GM19351 (cell line): ENCODE data around the gene TNNI3.
"Not testable (repeated sequence)": the region's sequence is repeated elsewhere in the genome, so short reads cannot be mapped to it uniquely, and the experiment has no call there.

Source experiments
- ATAC-seq: cut with Tn5 transposase; IDR thresholded peaks from one replicate; pipeline ENCODE4 v1.9.1; 2021; ENCODE audit warnings: mild to moderate bottlenecking, moderate library complexity; ENCODE audit not compliant: unreplicated experiment

The TNNI3 gene

DNA sequence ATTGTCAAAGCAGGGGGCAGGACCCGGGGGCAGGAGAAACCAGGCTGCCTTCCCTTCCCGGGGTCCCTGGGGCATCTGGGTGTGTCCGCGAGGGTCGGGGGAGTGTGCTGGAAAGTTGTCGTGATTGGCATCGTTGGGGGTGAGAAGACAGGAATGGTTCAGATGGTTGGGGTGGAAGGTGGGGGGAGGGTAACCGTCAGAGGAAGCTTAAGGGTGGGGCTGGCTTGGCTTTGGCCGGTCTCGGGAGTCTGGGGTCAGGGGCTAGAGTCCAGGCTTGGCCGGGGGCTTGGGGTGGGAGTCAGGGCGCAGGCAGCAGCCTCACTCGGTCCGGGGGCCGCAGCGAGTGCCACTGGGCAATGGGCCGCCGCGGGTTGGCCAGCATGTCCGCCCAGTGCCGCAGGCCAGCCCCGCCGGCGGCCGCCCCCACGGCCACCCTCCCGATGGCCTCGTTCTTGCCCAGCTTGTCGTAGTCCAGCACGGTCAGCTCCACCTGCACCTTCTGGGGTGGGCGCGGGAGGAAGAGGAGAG lies 15.7 kb upstream of the TNNI3 start:
- no peak for ATAC-seq

GRCh38 chr19:55172741-55173140 lies 15.2 kb upstream of the TNNI3 start:
- ATAC-seq: no peak

- not testable (repeated sequence) for ATAC-seq
Observed at GRCh38 chr19:55172318-55172717, 14.8 kb upstream of the TNNI3 start.

DNA sequence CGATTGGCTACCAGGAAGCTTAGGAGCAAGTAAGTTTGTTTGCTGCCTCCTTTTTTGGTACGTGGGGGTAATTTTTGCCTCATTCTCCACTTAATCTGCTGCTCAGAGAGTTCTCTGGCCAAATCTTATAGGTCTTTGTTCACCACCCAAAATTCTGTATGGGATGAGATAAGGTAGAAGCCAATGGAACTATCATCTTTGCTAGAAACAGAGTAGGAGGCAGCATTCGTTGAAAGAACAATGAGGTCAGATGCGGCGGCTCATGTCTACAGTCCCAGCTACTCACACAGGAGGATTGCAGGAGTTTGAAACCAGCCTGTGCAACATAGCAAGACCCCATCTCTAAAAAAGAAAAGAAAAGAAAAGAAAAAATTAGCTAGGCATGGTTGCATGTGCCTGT lies 13.9 kb upstream of the TNNI3 start:
- ATAC-seq: no peak

DNA sequence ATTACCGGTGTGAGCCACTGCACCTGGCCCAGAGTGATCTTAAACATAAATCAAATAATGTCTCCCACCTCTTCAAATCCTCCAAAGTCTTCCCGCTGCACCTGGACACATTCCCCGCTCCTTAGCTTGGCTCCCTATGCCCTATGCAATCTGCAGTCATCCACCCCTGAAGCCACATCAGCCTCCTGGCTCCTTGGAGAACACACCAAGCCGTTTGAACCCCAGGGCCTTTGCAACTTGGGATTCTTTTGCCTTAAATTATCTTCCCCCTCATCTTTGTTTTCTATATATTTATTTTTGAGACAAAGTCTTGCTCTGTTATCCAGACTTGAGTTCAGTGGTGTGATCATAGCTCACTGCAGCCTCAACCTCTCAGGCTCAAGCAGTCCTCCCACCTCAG lies 11.6 kb upstream of the TNNI3 start:
- ATAC-seq: no peak

DNA sequence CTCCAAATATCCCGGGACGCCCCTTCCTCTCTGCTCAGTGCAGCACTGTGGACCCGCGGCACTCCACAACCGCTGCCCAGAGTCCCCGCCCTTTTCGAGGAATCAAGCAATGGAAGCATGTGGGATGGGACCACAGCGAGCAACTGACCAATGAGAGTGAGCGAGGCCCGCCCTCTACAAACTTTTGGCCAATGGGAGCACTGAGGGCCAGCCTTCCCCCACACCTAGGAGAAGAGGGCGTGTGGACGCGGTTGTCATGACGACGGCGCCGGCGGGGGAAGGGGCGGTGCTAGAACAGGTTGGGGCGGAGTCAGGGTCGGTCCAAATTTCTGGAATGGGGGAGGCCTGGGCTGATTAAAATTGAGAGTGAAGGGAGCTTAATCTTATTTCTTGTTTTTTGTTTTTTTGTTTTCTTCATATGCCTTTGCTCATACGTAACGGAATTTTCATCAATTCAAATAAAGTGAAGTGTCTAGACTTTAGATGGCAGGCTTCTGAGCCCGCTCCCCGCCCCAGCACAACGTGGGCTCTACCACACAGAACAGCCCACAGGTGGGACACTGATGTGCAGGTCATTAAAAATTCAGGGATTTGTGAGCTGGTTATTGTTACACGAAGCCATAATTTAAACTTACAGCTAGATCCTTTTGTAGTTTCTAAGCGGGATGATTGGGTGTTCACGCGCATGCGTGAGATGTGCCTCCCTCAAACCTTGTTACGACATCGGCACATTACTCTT lies 9.2 kb upstream of the TNNI3 start, which contains the start of gene DNAAF3:
DNAAF3 (minus strand) TSS at position 84 of the 739 bp plus-strand sequence. CDS start 200 bp downstream, outside the sequence.
- ATAC-seq: peak; percentile 82

DNA sequence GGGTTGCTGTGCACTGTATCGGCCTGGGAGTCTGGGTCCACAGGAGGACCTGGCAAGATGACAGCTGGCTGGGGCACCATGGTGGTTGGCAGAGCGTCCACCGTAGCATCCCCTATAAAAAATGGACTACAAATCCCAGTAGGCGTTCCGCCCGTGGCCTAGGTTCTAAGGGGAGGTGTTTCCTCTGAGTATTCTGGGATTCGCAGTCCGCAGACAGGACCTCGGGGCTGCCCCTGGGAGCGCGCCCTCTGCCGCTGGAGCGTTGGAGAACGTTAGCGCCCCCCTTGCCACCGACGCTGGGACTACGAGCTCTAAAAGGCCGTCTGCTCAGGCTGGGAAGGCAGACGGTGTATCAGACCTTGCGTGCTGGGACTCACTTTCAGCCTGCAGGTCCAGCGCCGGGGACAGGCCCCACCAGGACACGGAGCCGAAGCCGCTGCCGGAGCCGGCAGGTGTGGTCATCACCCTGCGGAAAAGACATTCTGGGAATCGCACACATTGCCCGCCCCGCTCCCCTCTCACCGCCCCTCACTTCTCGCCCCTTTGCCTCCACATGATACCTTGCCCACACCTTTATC lies 8.5 kb upstream of the TNNI3 start:
- ATAC-seq: no peak

- no peak for ATAC-seq
Observed at GRCh38 chr19:55161571-55162322, 4.2 kb upstream of the TNNI3 start.

- ATAC-seq: no peak
Observed at GRCh38 chr19:55160986-55161365, 3.4 kb upstream of the TNNI3 start.

DNA sequence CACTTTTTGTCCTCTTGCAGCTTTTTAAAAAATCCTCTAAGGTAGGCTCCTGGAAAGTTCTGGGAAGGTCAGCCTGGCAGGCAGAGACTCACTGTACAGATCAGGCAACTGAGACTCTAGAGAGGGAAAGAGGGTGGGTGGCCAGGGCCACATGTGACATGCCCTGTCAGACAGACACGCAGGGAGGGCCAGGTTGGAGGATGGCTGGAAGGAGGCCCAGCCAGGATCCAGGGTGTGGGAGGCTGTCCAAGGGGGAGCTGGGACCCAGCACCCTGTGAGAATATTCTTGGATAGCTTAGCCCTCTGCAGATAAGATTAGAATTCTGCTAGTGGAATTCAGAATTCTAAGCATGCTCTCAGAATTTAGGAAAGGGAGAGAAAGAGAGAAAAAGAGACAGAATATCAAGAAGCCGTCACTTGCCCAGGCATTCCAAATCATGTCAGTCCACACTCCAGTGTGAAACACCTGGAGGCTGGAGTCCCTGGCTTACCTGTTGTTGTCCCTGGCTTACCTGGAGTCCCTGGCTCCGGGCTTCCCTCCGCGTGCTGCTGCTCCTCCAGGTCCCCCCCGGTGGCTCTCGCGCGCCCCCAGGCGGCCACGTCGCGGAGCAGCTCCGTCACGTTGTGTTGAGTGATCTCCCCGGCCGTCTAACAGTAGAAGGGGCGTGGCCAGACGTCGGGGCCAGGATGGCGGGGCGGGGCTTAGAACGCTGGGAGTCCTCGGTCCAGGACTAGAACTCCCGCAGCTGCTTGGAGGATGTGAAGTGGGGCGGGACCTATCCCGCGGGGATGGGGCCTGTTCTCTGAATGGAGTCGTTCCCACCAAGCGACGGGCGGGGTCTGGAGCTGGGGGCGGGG lies 2.8 kb upstream of the TNNI3 start:
- ATAC-seq: peak; percentile 62

DNA sequence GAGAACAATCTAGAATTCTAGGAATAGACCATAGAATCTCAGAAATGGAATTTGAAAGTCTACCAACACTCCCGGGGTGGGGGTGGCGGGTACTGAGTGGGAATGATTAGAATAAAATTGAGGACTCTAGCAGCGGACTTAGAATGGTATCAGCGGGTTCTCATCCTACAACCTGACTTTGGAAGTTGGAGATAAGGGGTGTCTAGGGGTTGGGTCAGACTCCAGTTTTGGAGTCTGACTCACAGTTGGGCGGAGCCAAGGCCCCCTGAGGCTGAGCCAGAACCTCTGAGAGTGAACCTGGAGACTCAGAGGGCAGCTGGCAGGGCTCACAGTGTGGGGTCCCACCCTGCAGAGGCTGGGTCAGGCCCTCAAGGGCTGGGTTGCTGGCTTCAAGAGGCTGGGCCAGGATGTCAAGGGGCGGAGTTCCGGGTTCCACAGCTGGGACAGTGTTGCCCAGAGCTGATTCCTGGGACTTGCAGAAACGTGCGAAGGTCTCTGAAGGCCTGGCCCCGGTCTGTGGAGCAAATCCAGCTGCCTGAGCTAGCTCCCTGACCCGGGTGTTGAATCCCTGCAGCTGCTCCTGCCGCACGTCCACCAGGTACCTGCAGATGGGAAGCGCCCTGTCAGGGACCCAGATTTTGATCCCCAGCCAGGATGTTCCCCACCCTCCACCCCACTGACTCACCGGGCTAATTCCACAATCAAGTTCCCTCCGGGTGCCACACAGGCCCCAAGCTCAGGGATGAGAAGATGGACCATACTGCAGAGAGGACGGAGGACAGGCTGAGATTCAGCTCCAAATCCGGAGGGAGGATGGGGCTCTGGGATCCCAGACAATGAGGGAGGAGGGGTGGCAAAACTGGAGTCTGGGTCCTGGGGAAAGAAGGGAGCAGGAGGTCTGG lies 1.6 kb upstream of the TNNI3 start:
- no peak for ATAC-seq

GRCh38 chr19:55158423-55158822 lies 891 bp upstream of the TNNI3 start:
- ATAC-seq: no peak

GRCh38 chr19:55156202-55157063 lies 1.1 kb downstream of the TNNI3 start:
- ATAC-seq: no peak

GRCh38 chr19:55155784-55156183 lies 1.7 kb downstream of the TNNI3 start:
- ATAC-seq: not testable (repeated sequence)

GRCh38 chr19:55153652-55154264 lies 3.8 kb downstream of the TNNI3 start:
- no peak for ATAC-seq

DNA sequence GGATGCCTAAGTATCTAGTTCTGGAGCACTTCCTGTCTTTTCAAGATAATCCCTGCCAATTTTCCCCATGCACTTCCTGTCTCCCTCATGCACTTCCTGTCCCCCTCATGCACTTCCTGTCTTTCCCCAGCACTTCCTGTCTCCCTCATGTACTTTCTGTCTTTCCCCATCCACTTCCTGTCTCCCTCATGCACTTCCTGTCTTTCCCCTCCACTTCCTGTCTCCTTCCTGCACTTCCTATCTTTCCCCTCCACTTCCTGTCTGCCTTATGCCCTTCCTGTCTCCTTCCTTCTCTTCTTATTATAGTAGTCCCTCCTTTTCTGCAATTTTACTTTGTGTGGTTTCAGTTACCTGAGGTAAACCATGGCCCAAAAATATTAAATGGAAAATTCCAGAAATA lies 5.5 kb downstream of the TNNI3 start:
- ATAC-seq: no peak

GRCh38 chr19:55149078-55150003 lies 8.2 kb downstream of the TNNI3 start, which contains the start of gene TNNT1:
TNNT1 (minus strand) TSS chr19:55149206; CDS start chr19:55147157, 2,049 bp downstream.
- ATAC-seq: no peak
